ENCODE measurements around the gene SLAMF9. TPM values are rescaled to one million over a fixed set of nuclear protein-coding genes. Genes with fewer than 3 reads are reported as not detected.

Gene SLAMF9
- total RNA-seq, 1 experiment from 2014 or later: 8.7 TPM

DNA sequence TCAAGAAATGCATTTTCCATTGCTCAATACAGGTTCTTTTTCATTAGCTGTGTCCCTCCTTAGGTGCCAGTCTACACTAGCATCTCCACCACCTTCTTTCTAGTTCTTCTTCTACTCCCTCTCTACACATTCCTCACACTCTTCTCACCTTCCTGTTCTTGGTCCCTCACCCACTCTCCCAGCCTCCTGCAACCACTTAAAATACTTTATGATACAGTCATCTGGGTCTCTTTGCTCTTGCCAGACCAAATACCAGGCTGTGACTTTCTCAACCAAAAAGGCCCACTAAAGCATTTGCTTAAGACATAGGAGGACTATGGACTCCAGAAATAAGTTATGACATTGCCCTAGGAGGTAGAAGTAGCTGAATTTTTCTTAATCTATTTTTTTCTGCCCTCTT is 42.6 kb upstream of the SLAMF9 start:
- H3K27ac ChIP-seq (ENCODE audit: low read length): no peak overlapping the region
- H3K4me1 ChIP-seq (ENCODE audit: insufficient read depth, low read length): peaks cover 33% of the 10 kb centered on the region
- BruUV-seq (replicated peaks): no TSS peak
- no peaks in the 10 kb centered on the region for H3K79me2 ChIP-seq (ENCODE audit: low read length)
- no peaks in the 10 kb centered on the region for H3K27me3 ChIP-seq (ENCODE audit: low read length)
- DNase-seq: peak; percentile 90
- H3K4me3 ChIP-seq (ENCODE audit: low read length): no peak overlapping the region
- H2AFZ ChIP-seq (ENCODE audit: low read length): no peak overlapping the region
- TF ChIP-seq, protein P1, sequence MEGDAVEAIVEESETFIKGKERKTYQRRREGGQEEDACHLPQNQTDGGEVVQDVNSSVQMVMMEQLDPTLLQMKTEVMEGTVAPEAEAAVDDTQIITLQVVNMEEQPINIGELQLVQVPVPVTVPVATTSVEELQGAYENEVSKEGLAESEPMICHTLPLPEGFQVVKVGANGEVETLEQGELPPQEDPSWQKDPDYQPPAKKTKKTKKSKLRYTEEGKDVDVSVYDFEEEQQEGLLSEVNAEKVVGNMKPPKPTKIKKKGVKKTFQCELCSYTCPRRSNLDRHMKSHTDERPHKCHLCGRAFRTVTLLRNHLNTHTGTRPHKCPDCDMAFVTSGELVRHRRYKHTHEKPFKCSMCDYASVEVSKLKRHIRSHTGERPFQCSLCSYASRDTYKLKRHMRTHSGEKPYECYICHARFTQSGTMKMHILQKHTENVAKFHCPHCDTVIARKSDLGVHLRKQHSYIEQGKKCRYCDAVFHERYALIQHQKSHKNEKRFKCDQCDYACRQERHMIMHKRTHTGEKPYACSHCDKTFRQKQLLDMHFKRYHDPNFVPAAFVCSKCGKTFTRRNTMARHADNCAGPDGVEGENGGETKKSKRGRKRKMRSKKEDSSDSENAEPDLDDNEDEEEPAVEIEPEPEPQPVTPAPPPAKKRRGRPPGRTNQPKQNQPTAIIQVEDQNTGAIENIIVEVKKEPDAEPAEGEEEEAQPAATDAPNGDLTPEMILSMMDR (conservative IDR thresholded peaks at IDR 0.05; ENCODE audit: low read depth, low read length): no peak
- TF ChIP-seq EZH2 (IDR thresholded peaks at IDR 0.05; ENCODE audit: low read length, unreplicated experiment) (no peak), EZH2phosphoT487 (IDR thresholded peaks at IDR 0.05; ENCODE audit: borderline replicate concordance, low read length) (no peak)
- H3K9ac ChIP-seq (ENCODE audit: low read length): no peak overlapping the region
- H3K9me3 ChIP-seq (ENCODE audit: low read length): no peaks in the 10 kb centered on the region
- H3K4me2 ChIP-seq (ENCODE audit: low read length): peak overlapping the region; percentile 45
- POLR2A ChIA-PET (ENCODE audit: unreplicated experiment): no interaction called here
- CTCF ChIA-PET: interaction anchor here (1.3 kb wide), 1 partner anchor 11 kb away, joined by 3 read pairs; no protein-coding TSS in a partner anchor
- no peaks in the 10 kb centered on the region for H3K36me3 ChIP-seq (ENCODE audit: low read depth, low read length)
- ATAC-seq: peak; percentile 91
- H3F3A ChIP-seq (ENCODE audit: low read length, unreplicated experiment): no peaks in the 10 kb centered on the region
- H3K9me2 ChIP-seq (replicated peaks; ENCODE audit: low read length): no peaks in the 10 kb centered on the region
- intact Hi-C loops (cut with micrococcal nuclease): loop anchor here (2.0 kb wide), 1 partner anchor 36 kb away; no protein-coding TSS in a partner anchor
- no peaks in the 10 kb centered on the region for H4K20me1 ChIP-seq (ENCODE audit: low read length)

GRCh38 chr1:159994896-159995295 is 40.9 kb upstream of the SLAMF9 start:
- Histone ChIP-seq H3F3A (ENCODE audit: low read length, unreplicated experiment) (no peaks in the 10 kb centered on the region), H2AFZ (ENCODE audit: low read length) (no peak overlapping the region), H3K4me3 (ENCODE audit: low read length) (no peak overlapping the region), H3K36me3 (ENCODE audit: low read depth, low read length) (no peaks in the 10 kb centered on the region), H3K9me3 (ENCODE audit: low read length) (no peaks in the 10 kb centered on the region), H3K27me3 (ENCODE audit: low read length) (no peaks in the 10 kb centered on the region), H4K20me1 (ENCODE audit: low read length) (no peaks in the 10 kb centered on the region), H3K27ac (ENCODE audit: low read length) (no peak overlapping the region), H3K4me1 (ENCODE audit: insufficient read depth, low read length) (peaks cover 39% of the 10 kb centered on the region), H3K79me2 (ENCODE audit: low read length) (no peaks in the 10 kb centered on the region), H3K4me2 (ENCODE audit: low read length) (no peak overlapping the region), H3K9me2 (replicated peaks; ENCODE audit: low read length) (0 out of 2 replicates have a peak, but pooled peaks cover 4% of the 10 kb centered on the region), H3K9ac (ENCODE audit: low read length) (no peak overlapping the region)
- CTCF ChIA-PET: no interaction called here
- intact Hi-C loops (cut with micrococcal nuclease): no loop called here
- BruUV-seq (replicated peaks): no TSS peak
- no peak for DNase-seq
- no peak for TF ChIP-seq EZH2 (IDR thresholded peaks at IDR 0.05; ENCODE audit: low read length, unreplicated experiment)
- TF ChIP-seq, protein P1 (conservative IDR thresholded peaks at IDR 0.05; ENCODE audit: low read depth, low read length): no peak
- no peak for TF ChIP-seq EZH2phosphoT487 (IDR thresholded peaks at IDR 0.05; ENCODE audit: borderline replicate concordance, low read length)
- POLR2A ChIA-PET (ENCODE audit: unreplicated experiment): no interaction called here
- no peak for ATAC-seq

- Histone ChIP-seq H3K79me2 (ENCODE audit: low read length) (no peaks in the 10 kb centered on the region), H4K20me1 (ENCODE audit: low read length) (no peaks in the 10 kb centered on the region), H3K4me1 (ENCODE audit: insufficient read depth, low read length) (peaks cover 35% of the 10 kb centered on the region), H3K27ac (ENCODE audit: low read length) (no peak overlapping the region), H3K9me2 (replicated peaks; ENCODE audit: low read length) (0 out of 2 replicates have a peak, but pooled peaks cover 4% of the 10 kb centered on the region), H3K9ac (ENCODE audit: low read length) (no peak overlapping the region), H3K27me3 (ENCODE audit: low read length) (no peaks in the 10 kb centered on the region), H3K9me3 (ENCODE audit: low read length) (no peaks in the 10 kb centered on the region), H3K4me2 (ENCODE audit: low read length) (no peak overlapping the region), H3F3A (ENCODE audit: low read length, unreplicated experiment) (no peaks in the 10 kb centered on the region), H3K36me3 (ENCODE audit: low read depth, low read length) (no peaks in the 10 kb centered on the region), H3K4me3 (ENCODE audit: low read length) (no peak overlapping the region), H2AFZ (ENCODE audit: low read length) (no peak overlapping the region)
- ATAC-seq: no peak
- POLR2A ChIA-PET (ENCODE audit: unreplicated experiment): no interaction called here
- TF ChIP-seq EZH2 (IDR thresholded peaks at IDR 0.05; ENCODE audit: low read length, unreplicated experiment): no peak
- no peak for TF ChIP-seq EZH2phosphoT487 (IDR thresholded peaks at IDR 0.05; ENCODE audit: borderline replicate concordance, low read length)
- TF ChIP-seq, protein P1 (conservative IDR thresholded peaks at IDR 0.05; ENCODE audit: low read depth, low read length): no peak
- DNase-seq: no peak
- intact Hi-C loops (cut with micrococcal nuclease): no loop called here
- CTCF ChIA-PET: interaction anchor here (0.6 to 0.8 kb wide), 2 partner anchors 14 to 15 kb away, joined by 5 to 7 read pairs; no protein-coding TSS in a partner anchor
- BruUV-seq (replicated peaks): no TSS peak
Measured at GRCh38 chr1:159993911-159994310, 39.9 kb upstream of the SLAMF9 start.
